SH-SY5Y (cell line): ENCODE data around the gene YBX1.

Experiments
- GATA2 ChIP-seq: IDR thresholded peaks from 2 replicates; pipeline ENCODE4 v1.6.1; 2011; ENCODE audit warnings: mild to moderate bottlenecking, low read depth, low read length
- GATA3 ChIP-seq: IDR thresholded peaks from 2 replicates; pipeline ENCODE4 v1.6.1; 2011; ENCODE audit warnings: low read depth, mild to moderate bottlenecking, low read length, moderate library complexity

- TF ChIP-seq GATA3, result no peak
- TF ChIP-seq GATA2, result no peak
These were observed 47.8 kb downstream of the YBX1 start for GRCh38 chr1:42730002-42730401.
